Measurements from ENCODE around the gene TMA7B. TPM values are rescaled to one million over a fixed set of nuclear protein-coding genes. Genes with fewer than 3 reads are reported as not detected.

The TMA7B gene
- total RNA-seq, 2 experiments from 2014 or later, result 8.6 to 8.7 TPM

DNA sequence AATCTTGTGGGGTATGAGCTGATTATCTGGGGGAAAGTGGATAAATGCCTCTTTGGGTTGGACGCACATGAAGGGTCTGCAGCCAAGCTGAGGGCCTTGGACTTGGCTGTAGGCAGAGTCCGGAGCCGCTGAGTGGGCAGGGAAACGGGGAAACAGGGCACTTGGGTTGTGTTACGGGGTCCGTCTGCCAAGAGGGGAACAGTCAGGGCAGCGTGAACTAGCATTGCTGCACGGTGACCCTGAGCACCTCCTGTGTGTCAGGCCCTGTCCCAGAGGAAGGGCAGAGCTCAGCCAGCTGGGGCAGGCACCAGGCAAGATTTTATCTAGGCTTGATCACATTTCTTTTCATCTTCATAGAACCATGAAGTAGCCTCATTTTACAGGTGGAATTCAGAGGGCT, 46.4 kb downstream of the TMA7B start:
- POLR2A ChIA-PET, result no interaction called here
- Mint-ChIP-seq H3K27me3 (ENCODE audit: low read depth) (peaks cover 31% of the 10 kb centered on the region), H3K36me3 (ENCODE audit: low read depth) (no peaks in the 10 kb centered on the region), H3K9me3 (ENCODE audit: insufficient read depth) (no peaks in the 10 kb centered on the region), H3K4me3 (no peak overlapping the region), H3K27ac (no peak overlapping the region), H3K4me1 (ENCODE audit: low read depth) (peaks cover 21% of the 10 kb centered on the region)
- no peak for DNase-seq
- CTCF ChIA-PET, result no interaction called here
- ATAC-seq, result no peak

DNA sequence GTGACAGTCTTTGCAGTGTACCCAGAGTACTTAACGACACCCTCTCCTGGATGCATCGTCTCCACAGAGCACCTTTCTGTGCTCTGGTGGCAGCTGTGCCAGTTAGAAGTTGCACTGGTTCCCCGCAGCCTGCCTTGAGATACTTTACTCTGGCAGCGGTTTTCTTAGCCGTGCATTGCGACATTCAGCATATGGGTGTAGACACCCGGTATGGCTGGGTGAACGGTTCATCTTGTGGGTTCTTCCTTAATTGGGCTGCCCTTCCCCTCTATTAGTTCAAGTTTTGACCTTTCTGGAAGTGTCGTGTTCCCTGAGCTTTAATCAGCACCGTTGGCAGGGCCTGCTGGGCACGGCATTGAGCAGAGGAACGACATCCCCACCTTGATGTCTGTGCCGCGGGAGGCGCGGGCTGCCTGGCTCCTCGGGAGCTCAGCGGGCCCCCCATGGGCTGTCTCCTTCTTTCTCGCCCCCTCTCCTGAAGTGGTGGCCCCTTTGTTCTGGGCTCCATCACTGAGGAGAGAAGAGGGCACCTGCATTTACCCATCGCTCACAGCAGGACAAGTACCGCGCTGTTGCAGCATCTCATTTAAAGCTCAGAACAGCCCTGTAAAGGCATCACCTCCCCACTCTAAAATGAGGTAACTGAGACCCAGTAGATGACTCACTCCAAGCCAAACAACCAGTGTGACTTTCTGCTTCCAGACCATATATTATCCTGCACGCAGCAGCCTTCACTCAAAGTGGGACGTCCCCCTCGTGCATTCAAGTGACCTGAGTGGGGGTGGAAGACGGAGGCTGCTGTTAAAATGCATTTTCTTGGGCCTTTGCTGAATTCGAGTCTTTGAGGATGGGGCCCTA, 47.9 kb downstream of the TMA7B start:
- ChIA-PET CTCF (interaction anchor here (2.7 kb wide), 1 partner anchor 16 kb away, joined by 24 read pairs; no protein-coding TSS in a partner anchor), POLR2A (no interaction called here)
- H3K27ac Mint-ChIP-seq, result peak overlapping the region; percentile 7
- H3K4me1 Mint-ChIP-seq (ENCODE audit: low read depth), result peaks cover 21% of the 10 kb centered on the region
- H3K27me3 Mint-ChIP-seq (ENCODE audit: low read depth), result peaks cover 31% of the 10 kb centered on the region
- DNase-seq (no peak), ATAC-seq (no peak)
- no peaks in the 10 kb centered on the region for H3K36me3 Mint-ChIP-seq (ENCODE audit: low read depth)
- H3K4me3 Mint-ChIP-seq, result no peak overlapping the region
- no peaks in the 10 kb centered on the region for H3K9me3 Mint-ChIP-seq (ENCODE audit: insufficient read depth)

DNA sequence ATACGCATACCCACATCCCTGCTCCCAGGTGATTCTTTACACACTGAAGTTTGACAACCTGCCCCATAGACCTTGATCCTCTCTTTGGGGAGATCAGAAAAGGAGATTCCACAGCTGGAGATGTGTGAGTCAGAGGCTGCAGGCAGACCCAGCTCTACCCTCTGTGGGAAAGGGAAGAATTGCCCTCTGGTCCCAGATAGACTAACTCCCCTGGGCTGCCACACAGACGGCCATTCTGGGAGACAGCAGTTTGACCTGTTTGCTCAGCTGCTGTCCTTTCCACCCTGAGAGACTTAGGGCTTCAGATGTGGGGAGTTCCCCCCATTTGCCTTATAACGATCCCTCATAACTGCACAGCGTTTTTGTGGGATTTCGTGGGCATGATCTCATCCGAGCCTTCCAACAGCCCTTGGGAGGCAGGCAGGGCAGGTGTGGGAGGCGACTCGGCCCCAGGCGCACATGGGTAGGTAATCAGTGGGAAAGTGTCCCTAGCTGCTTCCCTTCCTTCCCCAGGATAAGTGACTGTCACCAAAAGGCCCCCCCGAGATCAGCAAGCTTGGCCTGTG, 48.6 kb downstream of the TMA7B start:
- H3K4me3 Mint-ChIP-seq, result no peak overlapping the region
- CTCF ChIA-PET, result interaction anchor here (0.9 to 2.7 kb wide), 3 partner anchors 16 to 66 kb away, joined by 3 to 24 read pairs (median 3); no protein-coding TSS in a partner anchor
- no peaks in the 10 kb centered on the region for H3K36me3 Mint-ChIP-seq (ENCODE audit: low read depth)
- H3K4me1 Mint-ChIP-seq (ENCODE audit: low read depth), result peaks cover 21% of the 10 kb centered on the region
- no peak overlapping the region for H3K27ac Mint-ChIP-seq
- no peaks in the 10 kb centered on the region for H3K9me3 Mint-ChIP-seq (ENCODE audit: insufficient read depth)
- no peak for DNase-seq
- H3K27me3 Mint-ChIP-seq (ENCODE audit: low read depth), result peaks cover 34% of the 10 kb centered on the region
- ATAC-seq, result no peak
- POLR2A ChIA-PET, result interaction anchor here (1.6 kb wide), 1 partner anchor 15 kb away, joined by 3 read pairs; no protein-coding TSS in a partner anchor

DNA sequence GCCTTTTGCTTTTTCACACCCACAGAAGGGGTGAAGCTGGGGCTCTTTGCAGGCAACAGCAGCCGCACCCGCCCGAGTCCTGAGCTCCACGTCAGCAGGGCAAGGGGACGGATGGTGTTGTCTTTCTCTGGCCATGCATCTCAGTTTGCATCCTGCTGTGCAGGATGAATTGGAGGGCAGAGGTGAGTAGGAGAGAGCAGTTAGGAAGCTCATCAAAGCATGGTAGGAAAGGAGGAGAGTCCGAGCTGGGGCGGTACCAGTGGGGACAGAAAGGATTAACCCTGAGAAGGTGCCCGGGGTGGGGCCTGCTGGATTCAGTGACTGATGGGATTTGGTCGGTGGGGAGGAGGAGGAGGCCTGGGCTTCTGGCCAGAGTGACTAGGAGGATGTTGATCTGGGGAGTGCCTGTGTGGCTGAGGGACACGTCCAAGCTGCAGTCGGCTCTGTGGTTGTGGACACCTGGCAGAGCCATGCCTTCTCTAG, 49.1 kb downstream of the TMA7B start:
- peaks cover 34% of the 10 kb centered on the region for H3K27me3 Mint-ChIP-seq (ENCODE audit: low read depth)
- POLR2A ChIA-PET, result interaction anchor here (0.6 to 1.6 kb wide), 4 partner anchors 15 to 358 kb away, joined by 3 to 4 read pairs (median 3); no protein-coding TSS in a partner anchor
- peak; percentile 15 for ATAC-seq
- H3K4me3 Mint-ChIP-seq, result peak overlapping the region; percentile 50
- H3K4me1 Mint-ChIP-seq (ENCODE audit: low read depth), result peaks cover 21% of the 10 kb centered on the region
- H3K27ac Mint-ChIP-seq, result peak overlapping the region; percentile 70
- CTCF ChIA-PET, result interaction anchor here (0.7 to 2.7 kb wide), 11 partner anchors 8 to 480 kb away, joined by 3 to 24 read pairs (median 3); no protein-coding TSS in a partner anchor
- DNase-seq, result no peak
- no peaks in the 10 kb centered on the region for H3K36me3 Mint-ChIP-seq (ENCODE audit: low read depth)
- H3K9me3 Mint-ChIP-seq (ENCODE audit: insufficient read depth), result no peaks in the 10 kb centered on the region

DNA sequence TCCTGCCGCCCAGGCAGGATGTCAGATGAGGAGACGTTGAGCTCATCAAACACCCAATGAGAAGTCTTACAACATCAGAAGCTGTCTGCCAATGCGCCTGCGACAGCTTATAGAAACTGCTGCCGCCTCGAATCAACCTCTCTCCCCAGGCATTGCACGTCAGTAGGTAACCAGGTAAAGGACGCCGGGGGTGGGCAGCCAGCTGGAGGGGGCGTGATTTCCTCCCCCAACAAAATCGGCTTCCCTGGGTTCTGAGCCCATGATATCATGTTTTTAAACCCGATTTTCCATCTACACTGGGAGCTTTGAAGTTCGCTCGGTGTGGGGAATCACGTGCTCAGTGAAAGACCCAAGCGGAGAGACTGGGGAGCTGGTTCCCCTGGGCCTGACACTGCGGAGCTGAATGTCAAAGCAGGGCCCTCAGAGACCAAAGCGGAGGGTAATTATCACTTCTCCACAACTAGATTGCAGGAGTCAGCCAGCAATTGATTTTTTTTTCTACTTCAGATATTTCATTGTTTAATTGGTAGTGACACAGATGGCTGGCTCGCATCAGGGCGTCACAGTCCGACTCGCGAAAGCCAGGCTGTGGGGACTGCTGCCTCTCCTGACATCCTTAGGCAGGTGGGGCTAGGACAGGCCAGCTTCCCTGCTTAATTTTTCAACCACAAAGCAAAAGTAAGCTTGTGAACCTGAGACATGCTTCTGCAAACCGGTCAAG, 49.9 kb downstream of the TMA7B start:
- no peaks in the 10 kb centered on the region for H3K9me3 Mint-ChIP-seq (ENCODE audit: insufficient read depth)
- peaks cover 21% of the 10 kb centered on the region for H3K4me1 Mint-ChIP-seq (ENCODE audit: low read depth)
- H3K27ac Mint-ChIP-seq, result peak overlapping the region; percentile 70
- ATAC-seq (peak; percentile 81), DNase-seq (peak; percentile 52)
- H3K27me3 Mint-ChIP-seq (ENCODE audit: low read depth), result peaks cover 37% of the 10 kb centered on the region
- H3K4me3 Mint-ChIP-seq, result peak overlapping the region; percentile 50
- ChIA-PET CTCF (interaction anchor here (0.7 to 2.7 kb wide), 12 partner anchors 9 to 481 kb away, joined by 3 to 24 read pairs (median 3); no protein-coding TSS in a partner anchor), POLR2A (interaction anchor here (0.6 to 1.6 kb wide), 4 partner anchors 16 to 357 kb away, joined by 3 to 4 read pairs (median 3); no protein-coding TSS in a partner anchor)
- no peaks in the 10 kb centered on the region for H3K36me3 Mint-ChIP-seq (ENCODE audit: low read depth)

DNA sequence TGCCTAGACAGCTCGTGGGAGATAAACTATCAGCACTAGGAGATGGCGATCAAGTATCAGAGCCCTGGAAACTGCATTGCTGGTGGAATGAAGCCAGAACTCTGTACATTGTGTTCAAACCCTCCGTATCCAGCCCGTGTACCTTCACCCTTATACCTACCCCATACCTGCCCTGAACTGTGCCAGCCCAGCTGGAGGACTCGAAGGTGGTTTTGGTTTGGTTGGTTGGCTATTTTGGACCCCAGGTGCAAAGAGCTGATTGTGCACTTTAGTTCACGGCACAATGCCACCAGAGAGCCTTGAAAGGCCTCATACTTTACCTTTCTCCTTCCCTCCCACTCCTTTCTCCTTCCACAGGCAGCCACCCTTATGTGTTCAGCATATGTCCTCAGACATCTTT, 50.5 kb downstream of the TMA7B start:
- no peaks in the 10 kb centered on the region for H3K36me3 Mint-ChIP-seq (ENCODE audit: low read depth)
- ATAC-seq (no peak), DNase-seq (no peak)
- H3K27ac Mint-ChIP-seq, result no peak overlapping the region
- H3K27me3 Mint-ChIP-seq (ENCODE audit: low read depth), result peaks cover 40% of the 10 kb centered on the region
- ChIA-PET POLR2A (no interaction called here), CTCF (interaction anchor here (0.8 to 2.7 kb wide), 6 partner anchors 10 to 476 kb away, joined by 3 to 24 read pairs (median 6); no protein-coding TSS in a partner anchor)
- no peaks in the 10 kb centered on the region for H3K9me3 Mint-ChIP-seq (ENCODE audit: insufficient read depth)
- H3K4me1 Mint-ChIP-seq (ENCODE audit: low read depth), result peaks cover 21% of the 10 kb centered on the region
- no peak overlapping the region for H3K4me3 Mint-ChIP-seq

Other genes with a start within 250 kb of the TMA7B start
- gene ENTHD1, start 66.6 kb upstream of the TMA7B start, total RNA-seq, result under 1 TPM in 1 of 2 experiments, not detected in 1; 0.11 TPM
- 100 to 1,000 TPM; 235 to 239 TPM for gene GRAP2, start 59.3 kb upstream of the TMA7B start, total RNA-seq
- gene FAM83F, start 34.6 kb downstream of the TMA7B start, total RNA-seq, result under 1 TPM; 0.03 to 0.11 TPM
- gene TNRC6B, start 217.5 kb downstream of the TMA7B start, total RNA-seq, result 10 to 100 TPM; 62.9 to 63.3 TPM

Measured in activated CD8-positive, alpha-beta T cell treated with anti-CD3 and anti-CD28 coated beads, Interleukin-2, amount 10 ng/mL, durations not matched to agents 7 days and 5 days (primary cell).